Esophagus squamous epithelium (tissue), 4 donors: ENCODE data around the gene DOC2B.

Experiments used
- CTCF ChIP-seq, 6 experiments: fragments of 450-650 bp in 4 of 6; fragments of 200-600 bp in 2 of 6; sonication (generic) in 2 of 6; IDR thresholded peaks; one replicate each; pipeline ENCODE4 v1.5.1; 2016 to 2019; ENCODE audit warnings: antibody characterized with exemption in 6 of 6, mild to moderate bottlenecking in 4 of 6, moderate library complexity in 4 of 6
- POLR2A ChIP-seq, 4 donors: fragments of 450-650 bp; IDR thresholded peaks; one replicate each; pipeline ENCODE4 v1.6.1; 2017; ENCODE audit warnings: antibody characterized with exemption in 4 of 4, mild to moderate bottlenecking in 4 of 4, moderate library complexity in 3 of 4

DNA sequence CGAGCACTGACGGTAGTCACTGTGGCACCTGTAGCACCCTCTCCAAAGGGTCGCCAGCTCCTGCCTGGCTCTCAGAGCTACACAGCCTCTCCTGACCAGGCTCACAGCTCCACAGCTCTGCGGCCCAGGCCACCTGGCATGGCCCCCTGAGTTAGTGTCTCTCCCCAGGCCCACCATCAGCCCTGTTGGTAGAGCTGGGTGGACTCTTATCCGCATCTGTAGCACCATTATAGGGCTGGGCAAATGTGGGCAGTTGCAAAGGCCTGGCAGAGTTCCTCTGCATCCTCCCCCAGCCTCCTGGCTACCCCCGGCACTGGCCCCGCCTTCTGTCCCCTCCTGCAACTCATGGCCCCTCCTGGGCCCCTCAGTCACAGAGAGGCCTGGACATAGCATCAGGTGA, 25.9 kb downstream of the DOC2B start:
- TF ChIP-seq CTCF (IDR thresholded peaks at IDR 0.05): no peak
- TF ChIP-seq POLR2A (IDR thresholded peaks at IDR 0.05): no peak
